Activated CD8-positive, alpha-beta T cell treated with anti-CD3 and anti-CD28 coated beads for 36 hours (primary cell): ENCODE results near the gene ASCL5. TPM values are rescaled to one million over a fixed set of nuclear protein-coding genes. Genes with fewer than 3 reads are reported as not detected.

Experiments
- ATAC-seq: fragments of 200-7000 bp; cut with Tn5 transposase; one replicate; pipeline ENCODE4 v1.10.0; 2021; ENCODE audit warnings: mild to moderate bottlenecking, moderate library complexity
- CTCF ChIA-PET: fragments of 350-600 bp; sonication (Branson Sonifier 250); formaldehyde crosslinking; loops from one replicate; lab custom pipeline; 2021; ENCODE audit warnings: antibody characterized with exemption; lab: Charles Lee
- POLR2A ChIA-PET: fragments of 350-600 bp; sonication (Branson Sonifier 250); formaldehyde crosslinking; loops from one replicate; lab custom pipeline; 2021; ENCODE audit warnings: antibody characterized with exemption; lab: Charles Lee
- DNase-seq: peaks from one replicate; pipeline ENCODE4 v3.0.0-alpha.2; 2020
- H3K27ac Mint-ChIP-seq: one replicate; pipeline ENCODE4 v1.8.0; 2021; ENCODE audit warnings: mild to moderate bottlenecking, mixed read lengths
- H3K27me3 Mint-ChIP-seq: one replicate; pipeline ENCODE4 v1.8.0; 2021; ENCODE audit warnings: mixed read lengths
- H3K36me3 Mint-ChIP-seq: one replicate; pipeline ENCODE4 v1.8.0; 2021; ENCODE audit warnings: low read depth, mixed read lengths
- H3K4me1 Mint-ChIP-seq: one replicate; pipeline ENCODE4 v1.8.0; 2021; ENCODE audit warnings: low read depth, mixed read lengths
- H3K4me3 Mint-ChIP-seq: one replicate; pipeline ENCODE4 v1.8.0; 2021; ENCODE audit warnings: mild to moderate bottlenecking, moderate library complexity, mixed read lengths
- H3K9me3 Mint-ChIP-seq: one replicate; pipeline ENCODE4 v1.8.0; 2021; ENCODE audit warnings: mixed read lengths
- CTCF ChIP-seq: fragments of 200-600 bp; IDR thresholded peaks from one replicate; pipeline ENCODE4 v1.8.0; 2022; ENCODE audit warnings: antibody characterized with exemption, mild to moderate bottlenecking
- intact Hi-C: fragments of 100-400 bp; cut with micrococcal nuclease; formaldehyde crosslinking; loops from one replicate; pipeline ENCODE4 v1.10.0; 2022
- total RNA-seq, 2 experiments: library from RNA; stranded (reverse); gene quantifications; one replicate each; pipeline ENCODE4 v1.2.3, GENCODE V29; 2021

The ASCL5 gene
- total RNA-seq, 2 experiments from 2014 or later = 0.29 to 0.36 TPM

GRCh38 chr1:201065686-201066085 lies 61.3 kb downstream of the ASCL5 start:
- TF ChIP-seq CTCF = no peak
- Mint-ChIP-seq H3K27ac (no peak overlapping the region), H3K4me3 (no peak overlapping the region), H3K4me1 (no peaks in the 10 kb centered on the region), H3K27me3 (no peaks in the 10 kb centered on the region), H3K36me3 (no peaks in the 10 kb centered on the region), H3K9me3 (no peaks in the 10 kb centered on the region)
- DNase-seq = no peak
- intact Hi-C loops = no loop called here
- ChIA-PET POLR2A (no interaction called here), CTCF (interaction anchor here (0.9 to 1.5 kb wide), 5 partner anchors 12 to 93 kb away, joined by 3 to 7 read pairs (median 4); no protein-coding TSS in a partner anchor)
- ATAC-seq = no peak

- no peaks in the 10 kb centered on the region for H3K9me3 Mint-ChIP-seq
- no peaks in the 10 kb centered on the region for H3K36me3 Mint-ChIP-seq
- ChIA-PET POLR2A (no interaction called here), CTCF (interaction anchor here (0.9 to 1.5 kb wide), 5 partner anchors 11 to 92 kb away, joined by 3 to 7 read pairs (median 4); no protein-coding TSS in a partner anchor)
- H3K4me3 Mint-ChIP-seq = no peak overlapping the region
- H3K27ac Mint-ChIP-seq = no peak overlapping the region
- DNase-seq = no peak
- no peak for TF ChIP-seq CTCF
- no peaks in the 10 kb centered on the region for H3K27me3 Mint-ChIP-seq
- H3K4me1 Mint-ChIP-seq = no peaks in the 10 kb centered on the region
- intact Hi-C loops = no loop called here
- ATAC-seq = no peak
Measured at GRCh38 chr1:201064806-201065205, 62.2 kb downstream of the ASCL5 start.

Other genes with a start within 250 kb of the ASCL5 start
- gene INAVA, start 232.3 kb downstream of the ASCL5 start, total RNA-seq = not detected
- gene KIF21B, start 103.5 kb downstream of the ASCL5 start, total RNA-seq = 10 to 100 TPM; 93.5 to 94.0 TPM
- not detected for gene CACNA1S, start 14.8 kb downstream of the ASCL5 start, total RNA-seq
- gene TMEM9, start 27.3 kb upstream of the ASCL5 start, total RNA-seq = 10 to 100 TPM; 28.7 to 30.6 TPM
- not detected for gene IGFN1, start 63.6 kb upstream of the ASCL5 start, total RNA-seq
- not detected for gene PKP1, start 156.3 kb upstream of the ASCL5 start, total RNA-seq